NT2/D1 (cell line): ENCODE data around the gene SHB.

ENCODE experiments used
- DNase-seq: peaks from one replicate; pipeline ENCODE4 v3.0.0-alpha.2; 2011; ENCODE audit warnings: low read depth, low spot score
- H3K27me3 ChIP-seq: 2 replicates; pipeline ENCODE4 v1.6.0; 2011; ENCODE audit warnings: mild to moderate bottlenecking; ENCODE audit not compliant: insufficient read length, insufficient read depth
- H3K36me3 ChIP-seq: 2 replicates; pipeline ENCODE4 v1.6.1; 2011; ENCODE audit warnings: mild to moderate bottlenecking, low read length, mixed read lengths; ENCODE audit not compliant: insufficient read depth, insufficient read length
- H3K4me1 ChIP-seq: 2 replicates; pipeline ENCODE4 v1.5.1; 2011; ENCODE audit not compliant: insufficient read depth, insufficient read length
- H3K4me3 ChIP-seq: 2 replicates; pipeline ENCODE4 v1.5.1; 2011; ENCODE audit warnings: low read depth; ENCODE audit not compliant: insufficient read length
- H3K9ac ChIP-seq: 2 replicates; pipeline ENCODE4 v1.6.0; 2011; ENCODE audit warnings: low read depth; ENCODE audit not compliant: insufficient read length
- H3K9me3 ChIP-seq: 2 replicates; pipeline ENCODE4 v1.5.1; 2011; ENCODE audit warnings: mild to moderate bottlenecking, low read length; ENCODE audit not compliant: insufficient read depth
- SUZ12 ChIP-seq: IDR thresholded peaks from 2 replicates; pipeline ENCODE4 v1.6.1; 2011; ENCODE audit not compliant: insufficient read length, insufficient read depth; ENCODE audit errors: extremely low read depth
- YY1 ChIP-seq: IDR thresholded peaks from 2 replicates; pipeline ENCODE4 v1.6.1; 2011; ENCODE audit not compliant: insufficient read length, insufficient read depth
- ZNF274 ChIP-seq: IDR thresholded peaks from 2 replicates; pipeline ENCODE4 v1.6.1; 2011; ENCODE audit warnings: mild to moderate bottlenecking, low read depth, low read length

The SHB gene, protein sequence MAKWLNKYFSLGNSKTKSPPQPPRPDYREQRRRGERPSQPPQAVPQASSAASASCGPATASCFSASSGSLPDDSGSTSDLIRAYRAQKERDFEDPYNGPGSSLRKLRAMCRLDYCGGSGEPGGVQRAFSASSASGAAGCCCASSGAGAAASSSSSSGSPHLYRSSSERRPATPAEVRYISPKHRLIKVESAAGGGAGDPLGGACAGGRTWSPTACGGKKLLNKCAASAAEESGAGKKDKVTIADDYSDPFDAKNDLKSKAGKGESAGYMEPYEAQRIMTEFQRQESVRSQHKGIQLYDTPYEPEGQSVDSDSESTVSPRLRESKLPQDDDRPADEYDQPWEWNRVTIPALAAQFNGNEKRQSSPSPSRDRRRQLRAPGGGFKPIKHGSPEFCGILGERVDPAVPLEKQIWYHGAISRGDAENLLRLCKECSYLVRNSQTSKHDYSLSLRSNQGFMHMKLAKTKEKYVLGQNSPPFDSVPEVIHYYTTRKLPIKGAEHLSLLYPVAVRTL

GRCh38 chr9:38068701-38069628 is at the start of gene SHB:
Gene SHB (minus strand): TSS chr9:38069227. CDS start chr9:38068645, 582 bp downstream.
- peaks cover 11% of the 10 kb centered on the region for H3K4me1 ChIP-seq
- TF ChIP-seq SUZ12 (no peak), YY1 (no peak), ZNF274 (no peak)
- peak; percentile 79 for DNase-seq
- peak within 1 kb of the TSS; percentile 93 for H3K9ac ChIP-seq
- H3K36me3 ChIP-seq, result peaks cover 39% of the 10 kb centered on the region
- H3K27me3 ChIP-seq, result peaks cover 8% of the 10 kb centered on the region
- peak within 1 kb of the TSS; percentile 86 for H3K4me3 ChIP-seq
- no peaks in the 10 kb centered on the region for H3K9me3 ChIP-seq

DNA sequence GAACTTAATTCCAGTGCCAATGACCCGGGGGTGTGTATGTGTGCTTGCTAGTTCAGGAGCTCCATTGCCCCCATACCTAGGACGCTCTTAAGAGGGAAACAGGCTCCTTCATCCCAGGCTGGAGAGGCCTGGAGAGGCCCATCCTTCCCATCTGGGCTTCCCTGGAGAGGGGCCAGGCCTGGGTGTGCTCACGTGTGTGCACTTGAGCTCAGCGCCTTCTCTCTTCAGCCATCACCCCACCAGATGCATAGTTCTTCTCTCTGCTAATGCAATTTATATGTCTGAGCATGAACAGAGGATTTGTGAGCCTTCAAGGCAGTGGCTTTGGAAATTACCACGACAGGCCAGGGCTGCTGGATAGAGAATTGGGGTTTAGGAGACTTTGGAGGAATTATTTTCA is 48.6 kb upstream of the SHB start:
- TF ChIP-seq ZNF274 (no peak), SUZ12 (no peak), YY1 (no peak)
- peaks cover under 1% of the 10 kb centered on the region for H3K27me3 ChIP-seq
- H3K9me3 ChIP-seq, result no peaks in the 10 kb centered on the region
- DNase-seq, result no peak
- H3K4me1 ChIP-seq, result no peaks in the 10 kb centered on the region
- H3K36me3 ChIP-seq, result no peaks in the 10 kb centered on the region
- no peak overlapping the region for H3K9ac ChIP-seq
- no peak overlapping the region for H3K4me3 ChIP-seq

GRCh38 chr9:38114905-38115304 is 45.9 kb upstream of the SHB start:
- Histone ChIP-seq H3K9me3 (no peaks in the 10 kb centered on the region), H3K36me3 (no peaks in the 10 kb centered on the region), H3K4me1 (no peaks in the 10 kb centered on the region), H3K9ac (no peak overlapping the region), H3K27me3 (peaks cover 2% of the 10 kb centered on the region), H3K4me3 (no peak overlapping the region)
- DNase-seq, result no peak
- TF ChIP-seq YY1 (no peak), ZNF274 (no peak), SUZ12 (no peak)

GRCh38 chr9:38112456-38112855 is 43.4 kb upstream of the SHB start:
- no peak for DNase-seq
- Histone ChIP-seq H3K9ac (no peak overlapping the region), H3K9me3 (no peaks in the 10 kb centered on the region), H3K4me1 (peaks cover 4% of the 10 kb centered on the region), H3K4me3 (no peak overlapping the region), H3K36me3 (no peaks in the 10 kb centered on the region), H3K27me3 (peaks cover 2% of the 10 kb centered on the region)
- TF ChIP-seq YY1 (no peak), ZNF274 (no peak), SUZ12 (no peak)

- Histone ChIP-seq H3K27me3 (peaks cover 2% of the 10 kb centered on the region), H3K4me3 (no peak overlapping the region), H3K36me3 (no peaks in the 10 kb centered on the region), H3K4me1 (peaks cover 4% of the 10 kb centered on the region), H3K9ac (no peak overlapping the region), H3K9me3 (no peaks in the 10 kb centered on the region)
- TF ChIP-seq ZNF274 (no peak), YY1 (no peak), SUZ12 (no peak)
- DNase-seq, result no peak
Observed at GRCh38 chr9:38112049-38112448, 43.0 kb upstream of the SHB start.

GRCh38 chr9:38110476-38110875 is 41.4 kb upstream of the SHB start:
- no peak for TF ChIP-seq SUZ12
- TF ChIP-seq ZNF274, result no peak
- no peak for TF ChIP-seq YY1
- Histone ChIP-seq H3K9me3 (no peaks in the 10 kb centered on the region), H3K9ac (no peak overlapping the region), H3K4me3 (no peak overlapping the region), H3K27me3 (peaks cover 2% of the 10 kb centered on the region), H3K36me3 (no peaks in the 10 kb centered on the region), H3K4me1 (peaks cover 4% of the 10 kb centered on the region)
- no peak for DNase-seq

GRCh38 chr9:38109601-38110000 is 40.6 kb upstream of the SHB start:
- no peak for TF ChIP-seq ZNF274
- no peak for TF ChIP-seq YY1
- no peak for TF ChIP-seq SUZ12
- H3K36me3 ChIP-seq, result no peaks in the 10 kb centered on the region
- peaks cover 2% of the 10 kb centered on the region for H3K27me3 ChIP-seq
- no peaks in the 10 kb centered on the region for H3K9me3 ChIP-seq
- no peak overlapping the region for H3K4me3 ChIP-seq
- H3K4me1 ChIP-seq, result peaks cover 4% of the 10 kb centered on the region
- H3K9ac ChIP-seq, result no peak overlapping the region
- no peak for DNase-seq
